ENCODE results near the gene MRAP.
A peak's percentile ranks its signal among the peaks of the same experiment; 100 is the strongest.
"Not testable (repeated sequence)": the region's sequence is repeated elsewhere in the genome, so short reads cannot be mapped to it uniquely, and the experiment has no call there.

MRAP gene

GRCh38 chr21:32298658-32299081, at the start of gene MRAP:
Gene MRAP (plus strand): TSS chr21:32298855. CDS start chr21:32298972, 117 bp downstream.
- DNase-seq = no peak

GRCh38 chr21:32249511-32250280, 49.0 kb upstream of the MRAP start:
- no peak for DNase-seq

DNA sequence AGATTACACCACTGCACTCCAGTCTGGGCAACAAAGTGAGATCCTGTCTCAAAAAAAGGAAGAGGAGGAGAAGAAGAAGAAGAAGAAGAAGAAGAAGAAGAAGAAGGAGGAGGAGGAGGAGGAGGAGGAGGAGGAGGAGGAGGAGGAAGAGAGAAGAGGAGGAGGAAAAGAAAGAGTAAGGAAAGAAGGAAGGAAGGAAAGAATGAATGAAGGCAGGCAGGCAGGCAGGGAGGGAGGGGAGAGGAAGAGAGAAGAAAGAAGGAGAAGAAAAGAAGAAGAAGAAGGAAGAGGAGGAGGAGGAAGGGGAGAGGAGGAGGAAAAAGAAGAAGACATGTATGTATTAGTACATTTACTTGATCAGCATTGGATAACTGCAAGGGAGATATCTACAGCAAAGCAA, 46.5 kb upstream of the MRAP start:
- DNase-seq = no peak

DNA sequence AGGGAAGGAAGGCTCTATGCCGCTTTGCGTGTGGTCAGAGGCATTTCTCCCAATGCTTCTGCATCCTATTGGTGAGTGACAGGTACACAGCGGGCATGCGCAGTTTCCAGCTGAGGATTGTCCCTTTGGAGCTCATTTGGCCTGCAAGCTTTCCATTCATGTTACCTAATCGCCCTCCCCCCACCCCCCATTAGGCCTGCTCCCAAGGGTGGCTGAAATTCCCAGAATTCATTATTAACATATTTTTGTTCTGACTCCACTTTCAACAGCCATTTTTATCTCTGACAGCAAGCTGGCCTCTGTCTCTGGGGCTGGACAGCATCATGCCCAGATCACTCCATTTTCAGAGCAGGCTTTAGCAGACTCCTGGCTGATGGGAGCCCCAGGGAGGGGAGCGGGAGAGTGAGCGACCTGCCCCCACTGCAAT, 45.4 kb upstream of the MRAP start:
- DNase-seq = no peak

DNA sequence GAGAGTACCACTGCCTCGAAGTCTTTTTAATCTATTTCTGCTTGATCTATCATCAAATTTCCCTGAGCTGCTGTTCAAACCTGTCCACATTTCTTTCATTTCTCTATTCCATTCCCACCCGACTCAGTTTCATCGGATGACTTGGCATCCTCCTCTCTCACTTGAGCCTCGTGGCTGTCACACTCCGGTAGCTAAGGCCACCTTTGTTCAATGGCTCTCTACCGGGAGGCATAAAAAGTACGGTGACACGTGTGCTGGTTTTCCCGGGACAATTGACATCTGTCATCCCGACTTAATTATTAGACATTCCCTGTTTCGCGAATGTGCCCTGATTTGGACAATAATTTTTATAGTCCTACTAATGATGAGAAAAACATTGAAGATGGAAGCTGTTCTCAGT, 42.4 kb upstream of the MRAP start:
- DNase-seq = no peak

- peak; percentile 84 for DNase-seq
Measured at GRCh38 chr21:32256873-32257620, 41.6 kb upstream of the MRAP start.

DNA sequence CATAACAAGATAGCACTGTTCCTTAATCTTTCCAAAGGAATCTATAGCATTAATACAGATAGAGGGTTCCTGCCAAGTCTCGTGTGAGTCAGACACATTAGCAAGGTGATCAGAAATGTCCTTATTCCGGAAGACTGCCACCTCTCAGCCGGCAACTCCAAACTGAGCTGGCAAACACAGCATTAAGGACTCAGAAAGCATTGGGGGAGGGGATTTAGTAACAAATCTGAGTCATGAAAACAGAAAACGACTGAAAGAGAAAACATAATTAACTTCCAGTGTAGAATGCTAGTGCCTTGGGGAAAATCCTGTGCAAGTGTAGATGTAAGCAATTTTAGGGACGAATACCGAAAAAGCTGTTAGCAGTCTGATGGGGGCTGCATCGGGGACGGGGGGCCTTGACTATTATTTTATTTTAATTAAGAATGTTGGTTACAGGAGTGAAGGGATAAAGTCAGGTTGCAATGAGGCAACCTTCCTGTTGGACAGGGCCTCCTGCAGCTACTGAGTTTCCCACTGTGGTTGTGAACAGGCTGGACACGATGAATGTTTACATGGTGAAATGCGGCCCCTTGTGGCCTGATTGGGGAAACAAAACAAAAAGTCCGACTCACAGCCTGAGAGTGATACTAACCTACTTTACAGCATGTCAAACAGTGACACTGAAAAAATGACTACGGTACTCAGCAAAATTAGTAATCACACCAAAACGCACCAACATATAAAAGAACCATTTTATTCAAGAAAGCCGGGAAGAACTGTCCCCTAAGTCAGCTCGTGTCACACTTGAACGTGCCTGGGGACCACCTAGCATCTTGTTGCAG, 40.5 kb upstream of the MRAP start:
- DNase-seq = peak; percentile 78

DNA sequence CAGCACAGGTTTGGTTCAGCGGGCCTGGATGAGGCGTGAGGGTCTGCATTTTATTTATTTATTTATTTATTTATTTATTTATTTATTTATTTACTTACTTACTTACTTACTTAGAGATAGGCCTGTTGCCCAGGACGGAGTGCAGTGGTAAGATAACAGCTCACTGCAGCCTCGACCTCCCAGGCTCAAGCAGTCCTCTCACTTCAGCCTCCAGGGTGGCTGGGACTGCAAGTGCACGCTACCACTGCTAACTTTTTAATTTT, 39.9 kb upstream of the MRAP start:
- not testable (repeated sequence) for DNase-seq

DNA sequence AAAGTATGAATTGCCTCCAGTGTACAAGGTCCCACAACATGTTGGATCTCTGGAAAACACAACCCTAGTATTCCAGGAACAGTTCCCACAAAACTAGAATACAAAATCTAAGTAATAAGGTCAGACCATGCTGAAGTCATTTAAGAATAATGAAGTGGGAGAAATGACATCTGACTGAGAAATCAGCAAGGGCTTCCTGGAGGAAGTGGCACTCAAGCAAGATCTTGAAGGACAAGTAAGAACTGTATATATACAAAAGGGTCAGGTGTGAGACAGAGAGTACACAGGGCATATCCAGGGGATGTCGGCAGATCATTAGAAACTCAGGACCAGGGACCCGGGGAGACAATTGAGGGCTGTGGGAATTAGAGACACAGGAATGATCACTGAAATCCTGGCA, 38.5 kb upstream of the MRAP start:
- no peak for DNase-seq

GRCh38 chr21:32261929-32262328, 36.7 kb upstream of the MRAP start:
- DNase-seq = no peak

- DNase-seq = not testable (repeated sequence)
Measured at GRCh38 chr21:32265321-32265720, 33.3 kb upstream of the MRAP start.

GRCh38 chr21:32270748-32271147, 27.9 kb upstream of the MRAP start:
- DNase-seq = no peak

GRCh38 chr21:32276671-32277070, 22.0 kb upstream of the MRAP start:
- DNase-seq = no peak

DNA sequence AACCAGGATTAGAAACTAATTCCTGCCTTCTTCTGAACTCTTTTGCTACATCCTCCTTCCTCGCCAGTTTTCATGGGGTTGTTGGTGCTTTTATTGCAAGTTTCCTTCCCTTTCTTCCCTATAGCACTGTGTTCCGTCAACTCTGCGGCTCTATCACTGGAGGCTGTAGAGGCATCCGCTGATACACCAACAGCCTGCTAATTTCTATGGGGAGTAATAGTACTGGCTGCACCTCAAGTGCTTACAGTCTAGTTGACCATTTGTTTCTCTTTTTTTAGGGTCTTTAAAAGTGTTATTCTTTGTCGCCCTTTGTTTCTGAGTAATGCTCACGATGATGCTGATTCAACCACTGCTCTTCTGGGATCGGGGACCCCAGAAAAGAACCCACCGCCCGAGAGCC, 20.6 kb upstream of the MRAP start:
- DNase-seq = no peak

DNA sequence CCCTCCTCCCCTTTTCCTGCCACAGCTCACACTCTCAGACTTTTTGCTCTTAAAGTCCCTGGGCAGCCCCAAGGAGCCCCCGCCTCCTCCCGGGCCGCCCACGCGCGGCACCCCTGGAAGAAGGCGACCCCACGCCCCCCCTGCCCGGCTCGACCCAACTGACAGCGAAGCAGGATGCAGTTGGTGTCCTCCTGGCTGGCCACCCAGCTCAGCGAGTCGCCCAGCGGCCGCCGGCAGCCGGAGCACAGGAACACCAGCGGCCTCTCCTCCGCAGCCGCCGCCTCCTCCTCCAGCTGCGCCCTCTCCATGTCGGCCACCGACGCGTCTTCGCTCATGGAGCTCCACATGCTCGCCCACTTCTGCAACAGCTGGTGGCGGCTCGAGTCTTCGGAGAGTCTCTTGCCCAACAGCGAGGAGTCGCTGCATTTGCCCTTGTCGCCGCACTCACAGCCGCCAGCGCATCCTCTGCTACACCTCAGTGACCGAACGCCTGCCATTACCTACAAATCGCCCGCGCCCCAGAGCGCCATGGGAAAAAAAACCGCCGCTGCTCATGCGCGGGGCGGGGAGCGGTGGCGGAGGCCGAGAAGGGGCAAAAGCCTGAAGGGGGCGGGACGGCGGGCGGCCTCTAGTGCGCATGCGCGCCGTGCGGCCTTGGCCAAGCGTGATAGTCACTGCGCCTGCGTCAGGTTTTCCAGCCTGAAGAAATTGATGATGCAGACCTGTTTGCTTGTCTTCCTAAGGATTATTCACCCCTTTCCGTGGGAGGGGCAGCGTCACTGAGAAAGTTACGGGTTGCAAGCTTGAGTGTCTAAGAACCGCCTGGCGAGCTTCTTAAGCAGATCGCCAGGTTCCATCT, 19.9 kb upstream of the MRAP start, which contains the start of gene MIS18A:
MIS18A (minus strand) TSS at position 532 of the 859 bp plus-strand sequence; CDS start at position 497, 35 bp downstream.
- DNase-seq = peak; percentile 96

GRCh38 chr21:32279377-32279680, 19.3 kb upstream of the MRAP start:
- DNase-seq = no peak

GRCh38 chr21:32281531-32281930, 17.1 kb upstream of the MRAP start:
- no peak for DNase-seq

- no peak for DNase-seq
Measured at GRCh38 chr21:32282992-32283391, 15.7 kb upstream of the MRAP start.

DNA sequence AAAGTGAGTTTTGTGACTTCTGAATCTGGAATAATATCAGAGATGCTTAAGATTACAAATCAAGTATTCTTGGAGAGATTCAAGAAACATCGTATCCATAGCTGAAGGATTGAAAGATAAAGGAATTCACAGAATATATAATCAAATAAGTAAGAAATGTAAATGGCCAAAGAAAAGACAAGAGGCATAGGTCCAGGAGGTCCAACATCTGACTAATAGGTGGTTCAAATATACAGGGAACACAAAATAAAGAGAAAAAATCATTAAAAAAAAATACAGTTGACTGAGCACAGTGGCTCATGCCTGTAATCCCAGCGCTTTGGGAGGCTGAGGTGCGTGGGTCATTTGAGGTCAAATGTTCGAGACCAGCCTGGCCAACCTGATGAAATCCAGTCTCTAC, 13.2 kb upstream of the MRAP start:
- no peak for DNase-seq

- no peak for DNase-seq
Measured at GRCh38 chr21:32297449-32297848, 1.2 kb upstream of the MRAP start.

DNA sequence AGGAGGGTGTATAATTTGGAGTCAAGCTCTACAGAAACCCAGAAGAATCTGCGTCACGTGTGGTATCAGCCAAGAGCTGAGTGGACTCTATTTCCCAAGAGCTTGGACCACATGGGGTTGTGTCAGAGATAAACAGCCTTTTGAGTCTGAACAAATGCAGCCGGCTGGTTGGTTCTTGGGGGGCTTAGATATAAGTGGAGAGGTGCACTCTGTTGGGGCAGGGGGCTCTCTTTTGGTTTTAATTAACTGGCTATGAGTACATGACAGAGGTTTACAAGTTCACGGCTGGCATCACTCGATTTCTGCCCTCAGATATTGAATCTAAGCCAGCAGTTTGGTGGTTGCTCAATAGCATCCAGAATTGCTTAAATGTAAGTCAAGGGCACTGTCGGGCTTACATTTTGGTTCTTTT, 501 bp upstream of the MRAP start:
- DNase-seq = no peak

DNA sequence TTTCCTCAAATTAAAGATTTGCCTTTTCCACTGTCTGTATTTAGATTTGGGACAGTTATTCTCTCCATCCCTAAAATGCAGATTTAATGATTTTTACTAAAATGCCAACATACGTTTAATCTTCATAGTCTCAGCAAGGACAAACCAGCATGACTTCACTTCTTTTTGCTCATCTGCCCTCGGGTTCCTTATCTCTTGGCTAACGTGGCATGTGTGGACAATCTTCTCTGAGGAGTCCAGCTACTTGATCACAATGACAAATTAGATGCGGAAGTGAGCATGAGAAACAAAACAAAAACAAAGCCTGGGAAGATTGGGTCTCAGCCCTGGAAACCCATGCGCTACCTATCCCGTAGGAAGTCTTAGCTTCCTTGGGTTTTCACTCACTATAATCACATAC, 1.0 kb downstream of the MRAP start:
- DNase-seq = no peak

Data from NCI-H1105 treated with DMSO at 0.1 percent for 48 hours (cell line).